Pancreas (tissue), 10 donors: Measurements from ENCODE around the gene PPIH. TPM values are rescaled to one million over a fixed set of nuclear protein-coding genes. Genes with fewer than 3 reads are reported as not detected.

Experiments
- ATAC-seq, 4 donors: fragments of 200-7000 bp; cut with Tn5 transposase; one replicate each; pipeline versions ENCODE4 v1.8.0 to v1.9.1; 2020; ENCODE audit warnings: mild to moderate bottlenecking in 4 of 4, moderate library complexity in 4 of 4
- DNase-seq, 6 donors: peaks; one replicate each; pipeline ENCODE4 v3.0.0-alpha.2; 2020
- FAIRE-seq: peaks from 2 replicates; lab custom pipeline; 2012; peaks lifted over from hg19 to GRCh38; lab: Jason Lieb, UNC
- H3K27ac ChIP-seq, 4 donors: fragments of 200-600 bp; sonication (generic); 1 replicate in 3 of 4; 2 replicates in 1 of 4; pipeline versions ENCODE4 v1.5.0 to v1.8.0; 2020
- H3K27me3 ChIP-seq, 4 donors: fragments of 200-600 bp; one replicate each; pipeline ENCODE4 v1.8.0; 2021
- H3K36me3 ChIP-seq, 3 donors: fragments of 200-600 bp; sonication (generic) in 1 of 3; one replicate each; pipeline versions ENCODE4 v1.5.0 to v1.8.0; 2020 to 2021
- H3K4me1 ChIP-seq, 3 donors: fragments of 200-600 bp; one replicate each; pipeline ENCODE4 v1.8.0; 2021
- H3K4me3 ChIP-seq, 4 donors: fragments of 200-600 bp; sonication (generic) in 2 of 4; one replicate each; pipeline versions ENCODE4 v1.5.0 to v1.8.0; 2020 to 2021
- H3K9me3 ChIP-seq, 4 donors: fragments of 200-600 bp; one replicate each; pipeline ENCODE4 v1.8.0; 2021
- CTCF ChIP-seq, 4 donors: fragments of 200-600 bp; sonication (generic) in 3 of 4; IDR thresholded peaks; one replicate each; pipeline versions ENCODE4 v1.5.0 to v1.8.0; 2021; ENCODE audit warnings: antibody characterized with exemption in 4 of 4
- WGBS, 2 donors: extraction: QIAGEN DNeasy Blood & Tissue Kit; methylation state at CpG; one replicate each; pipeline ENCODE4 v1.1.7; 2013; 5-methylcytosine and 5-hydroxymethylcytosine counted together
- intact Hi-C, 3 donors: fragments of 100-400 bp; cut with DNase I; formaldehyde crosslinking; loops; one replicate each; pipeline versions ENCODE4 v1.11.1 to v1.14.2; 2022
- polyA plus RNA-seq, 2 donors: library from polyadenylated mRNA; stranded (reverse); fragments of 200-250 nt; gene quantifications; one replicate each; pipeline ENCODE4 v1.2.3, GENCODE V29; 2013
- total RNA-seq, 6 donors: library from RNA; stranded (reverse); fragmentation: NEBNext Ultra II Directional in 4 of 6; extraction: Animal tissue kit (Norgen Biotek cat#: 25700) in 4 of 6; gene quantifications; one replicate each; pipeline versions ENCODE4 v1.2.1 to v1.2.4, GENCODE V29; 2021 to 2023
- donor health status: healthy with polysubstance abuse.
- donor health status: DM: no; HTN: no; CAD: no; lungs with moderate emphysema.
- donor health status: DM: no; HTN: no; CAD: no.
- donor health status: control.
- donor health status: control.
- donor health status: Bipolar disorder and iron deficiency.
- donor health status: DM: yes; HTN: yes; CAD: no.
- donor health status: DM: no; HTN: no; CAD: no.
- donor health status: DM: no; HTN: no; CAD: no.
- donor health status: DM: yes; HTN: yes; CAD: no.

PPIH gene
- total and polyA plus RNA-seq, 8 donors: 7.6 to 22.4 (median 10.6) TPM

- FAIRE-seq: no peak
- WGBS, 2 donors: 90 to 92% methylated on average over 3 of the region's 3 CpGs
- intact Hi-C loops: no loop called here
- ATAC-seq: no peak
- Histone ChIP-seq H3K9me3 (no peaks in the 10 kb centered on the region), H3K27me3 (no peaks in the 10 kb centered on the region), H3K36me3 (no peaks in the 10 kb centered on the region), H3K27ac (no peak overlapping the region), H3K4me3 (no peak overlapping the region), H3K4me1 (peaks cover 17 to 72% (median 45%) of the 10 kb centered on the region in 3 donors)
- DNase-seq: no peak
- no peak for TF ChIP-seq CTCF (IDR thresholded peaks at IDR 0.05)
Observed at GRCh38 chr1:42689912-42690311, 31.7 kb downstream of the PPIH start.

- Histone ChIP-seq H3K9me3 (no peaks in the 10 kb centered on the region), H3K4me3 (no peak overlapping the region), H3K36me3 (no peaks in the 10 kb centered on the region), H3K4me1 (peaks cover 15 to 64% (median 38%) of the 10 kb centered on the region in 3 donors), H3K27ac (no peak overlapping the region), H3K27me3 (no peaks in the 10 kb centered on the region)
- no peak for DNase-seq
- intact Hi-C loops: no loop called here
- TF ChIP-seq CTCF (IDR thresholded peaks at IDR 0.05): no peak
- FAIRE-seq: no peak
- ATAC-seq: no peak
- WGBS, 2 donors: 86 to 90% methylated on average over 1 of the region's 1 CpG
Observed at GRCh38 chr1:42690477-42691156, 32.4 kb downstream of the PPIH start.

GRCh38 chr1:42691157-42691498, 32.9 kb downstream of the PPIH start:
- Histone ChIP-seq H3K27me3 (no peaks in the 10 kb centered on the region), H3K27ac (no peak overlapping the region), H3K36me3 (no peaks in the 10 kb centered on the region), H3K4me3 (no peak overlapping the region), H3K9me3 (no peaks in the 10 kb centered on the region), H3K4me1 (peaks cover 12 to 59% (median 33%) of the 10 kb centered on the region in 3 donors)
- 65 to 72% methylated on average over 4 of the region's 4 CpGs for WGBS, 2 donors
- TF ChIP-seq CTCF (IDR thresholded peaks at IDR 0.05): no peak
- FAIRE-seq (no peak), DNase-seq (no peak), ATAC-seq (no peak)
- intact Hi-C loops: no loop called here

- H3K4me1 ChIP-seq: peaks cover 12 to 50% (median 32%) of the 10 kb centered on the region in 3 donors
- H3K9me3 ChIP-seq: no peaks in the 10 kb centered on the region
- FAIRE-seq (no peak), DNase-seq (no peak), ATAC-seq (peak; percentile 66 to 89 (median 78))
- intact Hi-C loops: no loop called here
- H3K27me3 ChIP-seq: no peaks in the 10 kb centered on the region
- TF ChIP-seq CTCF (IDR thresholded peaks at IDR 0.05): no peak
- H3K36me3 ChIP-seq: peaks cover 3 to 9% (median 4%) of the 10 kb centered on the region in 3 donors
- no peak overlapping the region for H3K4me3 ChIP-seq
- peak overlapping the region in 2 of 4 donors; percentile 30 to 31 for H3K27ac ChIP-seq
- 11 to 21% methylated on average over 5 of the region's 5 CpGs for WGBS, 2 donors
Observed at GRCh38 chr1:42692461-42692860, 34.2 kb downstream of the PPIH start.

GRCh38 chr1:42692911-42693310, 34.7 kb downstream of the PPIH start:
- 29 to 39% methylated on average over 2 of the region's 2 CpGs for WGBS, 2 donors
- TF ChIP-seq CTCF (IDR thresholded peaks at IDR 0.05): no peak
- Histone ChIP-seq H3K4me3 (no peak overlapping the region), H3K36me3 (peaks cover 4 to 14% (median 6%) of the 10 kb centered on the region in 3 donors), H3K27me3 (no peaks in the 10 kb centered on the region), H3K4me1 (peaks cover 12 to 46% (median 32%) of the 10 kb centered on the region in 3 donors), H3K27ac (peak overlapping the region in 2 of 4 donors; percentile 30 to 31), H3K9me3 (no peaks in the 10 kb centered on the region)
- intact Hi-C loops: no loop called here
- FAIRE-seq (no peak), ATAC-seq (peak; percentile 55 to 69 (median 66)), DNase-seq (no peak)
